SKM-1 (cell line): Measurements from ENCODE around the gene ARHGAP42.

Experiments used
- DNase-seq: peaks from one replicate; lab custom pipeline; 2025; ENCODE audit not compliant: unreplicated experiment; lab: John Stamatoyannopoulos, UW

Gene ARHGAP42

DNA sequence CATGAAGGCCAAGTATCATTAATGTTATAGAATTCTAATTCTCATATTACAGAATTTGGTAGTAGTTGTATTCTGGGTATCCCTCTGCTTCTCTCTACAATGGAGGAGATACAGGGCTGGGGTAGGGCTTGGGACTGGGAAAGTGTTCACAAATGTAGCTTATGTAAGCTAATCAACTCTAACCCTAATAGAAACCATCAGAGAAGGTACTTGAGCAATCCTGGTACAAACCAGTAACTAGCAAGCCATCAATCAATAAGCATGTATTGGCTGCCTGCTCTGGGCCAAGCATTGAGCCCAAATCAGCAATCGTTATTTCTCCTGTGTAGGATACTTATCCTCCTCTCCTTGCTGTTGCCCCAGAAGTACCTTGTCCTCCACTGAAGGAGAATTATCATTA lies 268.2 kb downstream of the ARHGAP42 start:
- no peak for DNase-seq

- DNase-seq: no peak
These were observed 269.3 kb downstream of the ARHGAP42 start for GRCh38 chr11:100956351-100956750.

GRCh38 chr11:100957499-100957898 lies 270.4 kb downstream of the ARHGAP42 start:
- DNase-seq: no peak

GRCh38 chr11:100961633-100962032 lies 274.5 kb downstream of the ARHGAP42 start:
- DNase-seq: no peak

- no peak for DNase-seq
These were observed 276.3 kb downstream of the ARHGAP42 start for GRCh38 chr11:100963375-100963774.

DNA sequence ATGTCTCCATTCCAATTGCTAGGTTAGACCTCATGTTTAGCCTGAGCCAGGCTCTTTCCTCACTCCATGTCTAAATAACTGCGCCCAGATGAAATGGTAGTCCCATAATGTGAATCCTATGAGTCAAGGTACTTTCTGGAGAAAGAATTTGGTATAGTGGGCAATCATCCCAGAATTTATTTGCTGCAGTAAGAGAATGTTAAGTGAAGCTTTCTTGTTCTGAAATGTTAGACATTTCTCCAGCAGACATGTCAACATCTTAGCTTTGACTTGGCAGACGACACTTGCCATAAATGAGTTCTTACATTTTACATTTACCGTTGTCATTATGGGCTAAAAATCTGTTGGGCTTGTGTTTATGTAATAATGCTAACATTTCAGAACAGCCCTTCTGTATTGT lies 277.3 kb downstream of the ARHGAP42 start:
- DNase-seq: no peak

GRCh38 chr11:100965346-100965745 lies 278.3 kb downstream of the ARHGAP42 start:
- no peak for DNase-seq

DNA sequence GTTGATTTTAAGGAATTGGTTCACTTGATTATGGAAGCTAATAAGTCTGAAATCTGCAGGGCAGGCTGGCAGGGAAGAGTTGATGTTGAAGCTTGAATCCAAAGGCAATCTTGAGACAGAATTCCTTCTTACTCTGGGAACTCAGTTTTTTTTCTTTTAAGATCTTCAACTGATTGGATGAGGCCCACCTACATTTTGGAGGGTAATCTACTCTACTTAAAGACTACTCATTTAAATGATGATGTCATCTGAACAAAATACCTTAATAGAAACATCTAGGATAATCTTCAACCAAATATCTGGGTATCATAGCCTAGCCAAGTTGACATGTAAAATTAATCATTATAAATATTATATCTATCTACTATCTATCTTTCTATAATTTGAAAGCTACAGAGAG lies 279.3 kb downstream of the ARHGAP42 start:
- DNase-seq: no peak

GRCh38 chr11:100969008-100969407 lies 281.9 kb downstream of the ARHGAP42 start:
- no peak for DNase-seq

- DNase-seq: no peak
These were observed 283.4 kb downstream of the ARHGAP42 start for GRCh38 chr11:100970283-100971164.

DNA sequence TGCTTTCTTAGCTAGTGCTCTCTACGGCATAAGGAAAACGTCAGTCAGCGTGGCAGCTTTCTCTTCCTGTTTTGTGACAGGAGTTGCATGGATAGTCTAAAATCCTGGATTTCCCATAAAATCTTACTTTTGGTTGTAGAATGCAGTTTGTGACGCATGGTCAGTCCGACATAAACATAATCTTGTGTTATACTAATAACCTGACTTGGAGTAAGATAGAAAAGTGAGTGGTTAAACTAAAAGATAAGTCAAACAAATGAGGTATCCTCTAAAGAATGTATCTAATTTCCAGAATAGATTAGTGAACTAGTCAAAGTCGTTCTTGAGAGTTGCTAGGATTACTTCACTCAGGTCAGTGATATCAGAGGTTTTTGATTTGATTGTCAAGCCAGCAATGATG lies 285.0 kb downstream of the ARHGAP42 start:
- DNase-seq: no peak

GRCh38 chr11:100978442-100978841 lies 291.4 kb downstream of the ARHGAP42 start:
- no peak for DNase-seq

- DNase-seq: no peak
These were observed 291.9 kb downstream of the ARHGAP42 start for GRCh38 chr11:100978939-100979338.

DNA sequence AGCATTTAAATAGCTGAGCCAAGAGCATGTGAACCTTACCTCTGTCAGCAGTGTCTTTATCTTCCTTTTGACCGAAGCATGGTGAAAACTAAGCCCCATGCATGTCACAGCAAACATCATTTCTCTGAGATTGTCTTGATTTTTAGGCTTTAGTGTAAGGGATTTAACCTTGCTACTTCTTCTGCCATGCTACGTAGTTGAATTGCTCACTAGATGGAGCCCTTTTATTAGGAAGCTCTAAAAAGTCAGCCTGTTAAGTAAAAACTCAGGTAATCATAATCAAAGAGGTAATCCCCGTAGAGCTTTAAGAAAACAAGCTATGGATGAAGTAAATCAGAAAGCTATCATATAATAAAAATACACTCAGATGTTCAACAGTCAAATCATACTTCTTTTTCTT lies 293.1 kb downstream of the ARHGAP42 start:
- DNase-seq: no peak

GRCh38 chr11:100981196-100981824 lies 294.2 kb downstream of the ARHGAP42 start:
- no peak for DNase-seq

- DNase-seq: no peak
These were observed 297.6 kb downstream of the ARHGAP42 start for GRCh38 chr11:100984668-100985067.

- DNase-seq: no peak
These were observed 303.8 kb downstream of the ARHGAP42 start for GRCh38 chr11:100990931-100991330.

DNA sequence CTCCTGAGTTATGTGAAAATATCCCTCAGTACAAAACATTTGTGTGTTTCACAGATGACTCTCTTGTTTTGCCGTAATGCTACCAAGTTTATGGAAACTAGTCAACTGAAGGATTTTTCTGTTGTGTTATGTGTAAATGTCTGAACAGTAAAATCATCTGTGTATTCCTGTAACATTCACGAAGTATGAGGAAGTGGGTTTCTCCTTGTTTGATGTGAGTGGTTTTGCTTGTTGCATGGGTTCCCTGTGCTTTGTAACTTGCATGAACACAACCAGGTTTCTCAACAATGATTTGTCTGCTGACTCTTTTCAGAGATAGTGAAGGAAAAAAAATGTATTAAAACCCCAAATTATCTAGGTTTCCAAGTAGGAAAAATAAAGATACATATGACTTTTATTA lies 304.5 kb downstream of the ARHGAP42 start:
- no peak for DNase-seq

DNA sequence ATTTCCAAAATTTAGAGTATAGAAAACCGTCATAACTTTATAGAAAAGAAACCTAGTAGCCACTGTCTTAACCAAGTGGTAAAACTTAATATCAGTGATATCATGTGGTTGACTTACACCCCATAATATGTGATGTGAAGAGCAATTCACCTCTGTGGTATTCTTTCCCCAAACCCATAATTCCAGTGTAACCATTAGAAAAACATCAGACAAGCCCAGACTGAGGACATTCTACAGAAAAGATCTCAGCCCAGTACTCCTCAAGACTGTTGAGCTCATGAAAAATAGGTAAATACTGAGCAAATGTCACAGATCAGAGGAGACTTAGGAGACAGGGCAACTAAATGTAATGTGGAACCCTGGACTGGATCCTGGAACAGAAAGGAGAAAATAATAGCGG lies 307.9 kb downstream of the ARHGAP42 start:
- no peak for DNase-seq

DNA sequence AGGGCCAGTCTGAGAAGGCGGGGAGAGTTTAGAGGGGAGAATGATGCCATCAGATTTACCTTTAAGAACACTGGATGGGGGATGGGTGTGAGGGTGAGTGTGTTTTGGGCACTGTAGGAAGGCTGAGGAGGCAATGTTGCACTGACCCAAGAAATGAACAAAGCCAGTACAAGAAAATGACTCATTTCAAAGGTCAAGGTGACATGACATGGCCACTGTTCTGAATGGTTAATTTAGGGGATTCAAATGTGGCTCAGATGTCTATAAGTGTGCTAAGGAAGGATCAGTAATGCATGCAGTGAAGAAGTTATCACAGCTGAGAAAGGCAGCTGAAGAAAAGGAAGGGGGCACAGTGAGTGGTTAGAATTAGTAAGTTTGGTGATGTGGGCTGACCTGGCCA lies 312.7 kb downstream of the ARHGAP42 start:
- no peak for DNase-seq

- no peak for DNase-seq
These were observed 316.4 kb downstream of the ARHGAP42 start for GRCh38 chr11:101003468-101003867.

DNA sequence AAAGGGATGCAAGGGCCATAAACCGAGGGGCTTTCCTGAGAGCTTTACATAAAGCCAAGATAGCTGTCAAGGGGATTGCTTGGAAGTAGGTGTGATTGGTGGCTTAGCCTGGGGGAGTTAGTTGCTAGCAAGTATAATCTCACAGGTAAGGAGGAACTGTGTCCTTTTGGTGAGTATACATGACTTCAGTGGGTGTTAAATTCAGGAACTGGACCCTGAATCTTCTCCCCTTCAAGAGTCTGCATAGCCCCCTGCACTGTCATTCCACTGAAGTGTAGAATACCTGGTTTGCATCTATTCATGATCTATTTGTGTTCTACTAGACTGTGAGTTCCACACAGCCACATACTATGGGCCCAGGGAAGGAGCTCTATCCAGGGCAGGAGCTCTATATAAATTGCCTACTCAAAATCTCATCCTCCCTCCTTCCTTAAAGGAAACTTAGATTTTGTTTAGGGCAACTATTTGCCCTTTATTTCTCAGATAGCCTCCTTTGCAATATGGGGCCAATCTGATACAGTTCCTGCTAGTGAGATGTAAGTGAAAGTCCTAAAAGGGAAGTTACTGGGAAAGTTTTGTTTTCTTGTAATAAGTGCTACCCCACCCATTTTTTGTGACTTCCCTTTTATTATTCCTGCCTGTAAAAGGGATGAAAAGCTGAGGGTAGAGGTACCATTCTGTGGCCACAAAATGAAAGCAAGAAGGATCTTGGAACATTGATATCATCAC lies 322.0 kb downstream of the ARHGAP42 start:
- DNase-seq: peak; percentile 11
